ENCODE results near the gene ROR2.

The ROR2 gene

DNA sequence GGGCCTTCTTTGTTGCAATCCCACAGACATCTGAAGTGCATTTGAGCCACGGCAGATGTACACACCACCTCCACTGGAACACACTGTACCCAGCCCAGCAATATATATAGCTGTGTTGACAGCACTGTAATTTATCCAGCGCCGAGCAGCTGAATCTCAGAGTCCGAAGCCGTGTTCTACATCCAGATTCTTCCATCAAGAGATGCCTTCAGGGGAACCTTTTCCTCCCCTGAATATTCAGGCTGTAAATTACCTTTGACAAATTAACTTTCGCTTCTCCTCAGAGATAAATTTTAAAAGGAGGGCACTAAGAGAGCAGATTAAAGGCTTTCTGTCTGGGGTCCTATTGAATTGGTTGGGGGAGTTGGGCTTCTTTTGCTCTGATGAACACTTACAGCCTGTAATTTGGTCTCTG, 76.4 kb downstream of the ROR2 start:
- DNase-seq (ENCODE audit: low spot score), result no peak

DNA sequence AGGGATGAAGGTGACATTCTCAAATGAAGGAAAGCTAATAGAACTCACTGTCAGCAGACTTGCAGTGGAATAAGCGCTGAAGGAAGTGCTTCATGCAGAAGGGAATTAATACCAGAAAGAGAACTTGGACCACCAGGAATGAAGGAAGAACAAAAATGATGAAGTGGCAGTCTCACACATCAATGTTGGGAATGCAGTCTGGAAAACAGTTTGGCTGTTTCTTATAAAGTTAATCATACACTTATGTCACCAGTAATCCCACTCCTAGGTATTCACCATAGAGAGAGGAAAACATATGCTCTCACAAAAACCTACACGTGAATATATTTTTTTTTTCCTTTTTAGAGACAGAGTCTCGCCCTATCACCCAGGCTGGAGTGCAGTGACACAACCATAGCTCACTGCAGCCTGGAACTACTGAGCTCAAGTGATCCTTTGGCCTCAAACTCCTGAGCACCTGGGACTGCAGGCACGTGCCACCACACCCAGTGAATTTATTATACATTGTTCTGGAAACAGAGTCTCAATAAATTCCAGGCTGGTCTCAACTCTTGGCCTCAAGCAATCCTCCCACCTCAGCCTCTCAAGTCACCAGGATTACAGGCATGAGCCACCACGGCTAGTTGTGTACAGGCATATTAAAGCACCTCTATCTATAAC, 81.2 kb downstream of the ROR2 start:
- DNase-seq (ENCODE audit: low spot score), result no peak

DNA sequence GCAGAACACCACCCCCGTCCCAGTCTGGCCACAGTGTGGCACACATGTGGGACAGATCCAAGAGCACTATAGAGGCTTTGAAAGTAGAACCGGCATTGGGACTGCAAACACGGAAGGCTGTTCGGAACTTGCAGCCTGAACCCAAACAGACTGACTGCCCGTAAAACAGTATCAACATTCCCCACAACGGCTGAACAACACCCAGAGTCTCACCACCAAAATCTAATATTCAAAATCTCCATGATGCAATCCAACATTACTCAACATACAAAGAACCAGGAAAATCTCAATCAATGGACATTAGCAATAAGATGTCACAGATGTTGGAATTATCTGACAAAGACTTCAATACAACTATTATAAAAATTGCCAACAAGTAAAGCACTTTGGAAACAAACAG, 82.3 kb downstream of the ROR2 start:
- no peak for DNase-seq (ENCODE audit: low spot score)

DNA sequence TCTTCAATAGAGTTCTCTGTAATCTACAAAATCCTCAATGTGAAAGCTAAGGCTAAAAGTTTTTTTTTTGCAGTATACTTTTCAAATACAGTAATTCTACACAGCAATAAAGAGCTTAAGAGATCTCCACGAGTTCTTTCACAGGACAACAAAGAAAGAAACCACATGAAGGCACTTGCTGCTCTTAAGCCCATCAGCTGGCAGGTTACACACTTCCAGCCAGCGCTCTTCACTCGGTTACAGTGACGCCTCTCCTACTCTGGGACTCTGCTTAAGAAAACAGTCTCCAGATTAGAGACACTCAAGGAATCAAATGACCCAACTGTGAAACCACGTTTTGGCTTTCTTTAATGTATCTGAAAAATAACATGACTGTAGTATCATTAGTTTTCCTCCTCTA, 85.0 kb downstream of the ROR2 start:
- DNase-seq (ENCODE audit: low spot score), result no peak

GRCh38 chr9:91864380-91864779, 85.6 kb downstream of the ROR2 start:
- no peak for DNase-seq (ENCODE audit: low spot score)

DNA sequence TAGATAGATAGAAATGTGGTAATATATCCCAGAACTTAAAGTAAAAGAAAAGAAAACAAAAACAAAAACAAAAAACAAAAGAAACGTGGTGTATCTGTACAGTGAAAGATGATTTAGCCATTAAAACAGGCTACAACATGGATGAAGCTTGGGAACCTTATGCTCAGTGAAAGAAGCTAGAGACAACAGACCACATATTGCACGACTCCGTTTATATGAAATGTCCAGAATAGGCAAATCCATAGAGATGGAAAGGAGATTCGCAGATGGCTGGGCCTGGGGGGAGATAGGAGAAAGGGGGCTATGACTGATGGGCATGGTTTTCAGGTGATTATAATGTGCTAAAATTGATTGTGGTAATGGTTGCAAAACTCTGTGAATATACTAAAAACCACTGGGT, 86.6 kb downstream of the ROR2 start:
- no peak for DNase-seq (ENCODE audit: low spot score)

GRCh38 chr9:91858213-91859030, 91.6 kb downstream of the ROR2 start:
- no peak for DNase-seq (ENCODE audit: low spot score)

GRCh38 chr9:91857291-91858212, 92.5 kb downstream of the ROR2 start:
- DNase-seq (ENCODE audit: low spot score), result no peak

DNA sequence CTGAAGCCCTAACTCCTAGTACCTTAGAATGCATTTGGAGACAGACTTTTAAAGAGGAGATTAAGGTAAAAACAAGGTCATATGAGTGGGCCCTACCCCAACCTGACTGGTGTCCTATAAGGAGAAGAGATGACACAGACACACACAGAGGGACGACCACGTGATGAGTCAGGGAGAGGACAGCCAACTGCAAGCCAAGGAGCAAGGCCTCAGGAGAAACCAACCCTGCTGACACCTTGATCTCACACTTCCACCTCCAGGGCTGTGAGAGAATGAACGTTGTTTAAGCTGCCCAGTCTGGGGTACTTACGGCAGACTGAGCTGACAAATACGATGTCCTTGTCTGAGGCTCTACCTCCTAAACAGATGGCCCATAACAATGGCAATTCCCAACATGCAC, 93.6 kb downstream of the ROR2 start:
- no peak for DNase-seq (ENCODE audit: low spot score)

GRCh38 chr9:91855196-91855595, 94.8 kb downstream of the ROR2 start:
- no peak for DNase-seq (ENCODE audit: low spot score)

DNA sequence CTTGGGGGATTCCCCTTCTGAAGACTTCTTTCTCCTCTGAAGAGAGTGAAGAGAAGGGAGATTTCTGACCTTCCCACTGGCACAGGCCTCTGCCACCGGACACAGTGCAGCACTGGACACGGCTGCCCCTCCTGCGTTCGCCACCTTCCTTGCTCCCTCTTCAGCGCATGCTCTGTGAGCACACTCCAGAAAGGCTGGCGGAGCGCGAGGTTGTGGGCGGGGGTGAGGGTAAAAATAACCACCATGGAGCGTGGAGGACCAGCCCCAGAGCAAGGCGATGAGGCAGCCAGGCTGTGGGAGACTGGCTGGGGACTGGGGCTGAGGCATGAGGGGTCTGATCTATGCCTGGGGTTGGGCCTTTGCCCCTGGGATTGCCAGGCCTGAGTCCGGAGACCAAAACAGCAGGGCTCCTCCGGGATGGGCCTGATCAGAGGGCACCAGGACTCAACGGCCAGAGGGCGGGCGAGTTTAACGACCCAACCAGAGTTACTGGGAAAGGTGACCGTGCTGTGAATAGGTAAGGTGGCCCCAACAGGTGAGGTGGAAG, 97.2 kb downstream of the ROR2 start:
- DNase-seq (ENCODE audit: low spot score), result no peak

GRCh38 chr9:91849694-91850093, 100.3 kb downstream of the ROR2 start:
- DNase-seq (ENCODE audit: low spot score), result no peak

DNA sequence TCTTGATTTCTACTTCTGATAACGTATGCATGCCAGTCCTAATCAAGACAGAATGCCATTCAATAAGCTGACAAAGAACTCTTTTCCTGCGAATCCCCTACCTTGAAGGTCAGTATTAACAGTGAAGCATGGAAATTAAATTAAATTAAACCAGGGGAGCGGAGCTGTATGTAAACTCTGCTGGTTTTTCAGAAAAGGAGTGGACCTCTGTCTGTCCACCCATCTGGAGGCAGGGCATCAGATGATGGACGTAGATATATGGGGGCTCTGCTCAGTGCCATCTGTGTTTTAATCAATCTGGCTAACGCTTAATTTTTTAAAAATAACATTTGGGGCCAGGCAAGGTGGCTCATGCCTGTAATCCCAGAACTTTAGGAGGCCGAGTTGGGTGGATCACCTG, 101.9 kb downstream of the ROR2 start:
- DNase-seq (ENCODE audit: low spot score), result no peak

- no peak for DNase-seq (ENCODE audit: low spot score)
Observed at GRCh38 chr9:91847581-91848091, 102.4 kb downstream of the ROR2 start.

DNA sequence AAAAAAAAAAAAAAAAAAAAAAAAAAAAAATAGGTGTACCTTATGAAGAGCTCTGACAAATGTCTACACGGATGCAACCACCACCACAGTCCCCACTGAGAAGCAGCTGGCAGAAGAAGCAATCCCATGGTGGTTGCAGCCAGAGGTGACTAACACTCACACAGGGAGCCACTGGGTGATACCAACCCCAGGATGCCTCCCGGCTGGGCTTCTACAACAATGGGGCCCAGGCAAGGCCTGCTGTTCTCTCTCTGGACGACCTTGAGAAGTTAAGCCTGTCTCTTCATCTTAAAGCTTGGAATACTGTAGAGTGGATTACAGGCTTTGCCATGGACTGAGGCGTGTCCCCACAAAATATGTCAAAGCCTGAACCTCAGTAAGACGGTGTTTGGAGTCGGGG, 104.1 kb downstream of the ROR2 start:
- no peak for DNase-seq (ENCODE audit: low spot score)

- DNase-seq (ENCODE audit: low spot score), result no peak
Observed at GRCh38 chr9:91844701-91845291, 105.2 kb downstream of the ROR2 start.

- DNase-seq (ENCODE audit: low spot score), result no peak
Observed at GRCh38 chr9:91844190-91844589, 105.8 kb downstream of the ROR2 start.

DNA sequence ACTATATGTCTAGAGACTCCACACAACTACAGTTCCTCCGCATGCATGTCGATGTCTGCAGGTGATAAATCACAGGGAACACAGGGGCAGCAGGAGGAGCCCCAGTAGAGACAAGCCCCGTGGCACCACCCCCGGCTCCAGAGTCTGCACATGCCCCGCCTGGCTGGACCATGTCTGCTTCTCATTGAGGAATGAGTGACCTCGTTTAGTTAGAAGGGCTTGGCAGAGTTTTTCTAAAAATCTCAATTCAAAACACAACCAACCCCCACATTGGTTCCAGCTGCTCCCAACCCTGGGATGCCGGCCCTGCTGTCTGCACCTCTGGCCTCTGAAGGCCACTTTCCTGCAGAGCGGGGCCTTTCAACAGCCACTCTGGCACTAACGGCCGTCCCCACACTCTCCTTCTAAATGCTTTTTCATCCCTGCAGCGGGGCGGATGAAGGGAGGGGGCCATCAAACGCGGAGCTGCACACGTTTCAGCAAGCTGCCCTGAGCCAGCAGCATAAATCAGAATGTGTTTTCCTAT, 106.3 kb downstream of the ROR2 start:
- no peak for DNase-seq (ENCODE audit: low spot score)

DNA sequence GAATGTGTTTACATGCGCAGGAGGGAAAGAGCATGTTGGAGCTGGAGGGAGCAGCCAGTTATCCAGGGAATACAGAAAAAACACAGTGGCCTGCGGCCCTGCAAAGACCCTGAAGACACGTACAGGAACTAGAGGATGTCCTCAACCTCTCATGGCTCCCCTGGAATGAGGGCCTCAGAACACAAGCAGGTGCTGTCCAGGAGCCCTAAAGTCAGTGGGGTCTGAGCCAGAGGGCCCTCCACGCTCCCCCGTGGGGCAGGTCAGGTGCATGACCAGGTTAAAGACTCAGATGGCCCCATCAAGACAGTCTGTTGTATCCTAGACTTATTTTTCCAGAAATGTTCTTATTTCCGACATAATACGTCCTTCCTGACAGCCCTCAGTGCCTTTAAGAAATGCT, 106.9 kb downstream of the ROR2 start:
- no peak for DNase-seq (ENCODE audit: low spot score)

DNA sequence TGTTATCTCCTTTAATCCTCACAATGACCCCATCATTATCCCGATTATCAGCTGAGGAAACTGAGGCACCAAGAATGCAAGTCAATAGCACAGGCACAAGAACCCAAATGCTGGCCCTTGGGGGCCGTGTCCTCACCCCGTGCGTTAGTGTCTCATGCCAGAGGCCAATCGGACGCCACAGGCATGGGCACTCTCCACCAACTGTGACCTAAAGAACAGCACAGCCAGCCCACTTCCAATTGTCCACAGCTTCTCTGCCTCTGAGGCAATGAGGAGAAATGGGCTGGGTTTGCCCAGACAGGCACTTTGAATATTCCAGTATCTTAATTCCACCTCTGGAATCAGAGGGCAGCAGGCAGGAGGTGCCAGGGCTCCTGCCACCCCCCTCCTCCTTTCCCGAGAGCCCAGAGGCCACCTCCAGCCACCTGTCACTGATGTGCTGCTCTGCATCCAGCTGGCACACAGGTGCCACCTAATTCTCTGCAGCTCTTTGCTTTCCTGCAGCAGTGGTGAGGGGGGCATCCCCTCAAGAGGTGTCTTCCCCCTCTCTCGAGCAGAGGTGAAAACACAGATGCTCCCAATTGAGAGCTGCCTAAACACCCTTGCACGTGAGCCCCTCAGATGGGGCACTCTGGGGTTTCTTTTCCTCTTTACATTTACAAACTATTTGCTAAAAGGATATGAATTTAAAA, 107.5 kb downstream of the ROR2 start:
- DNase-seq (ENCODE audit: low spot score), result no peak

DNA sequence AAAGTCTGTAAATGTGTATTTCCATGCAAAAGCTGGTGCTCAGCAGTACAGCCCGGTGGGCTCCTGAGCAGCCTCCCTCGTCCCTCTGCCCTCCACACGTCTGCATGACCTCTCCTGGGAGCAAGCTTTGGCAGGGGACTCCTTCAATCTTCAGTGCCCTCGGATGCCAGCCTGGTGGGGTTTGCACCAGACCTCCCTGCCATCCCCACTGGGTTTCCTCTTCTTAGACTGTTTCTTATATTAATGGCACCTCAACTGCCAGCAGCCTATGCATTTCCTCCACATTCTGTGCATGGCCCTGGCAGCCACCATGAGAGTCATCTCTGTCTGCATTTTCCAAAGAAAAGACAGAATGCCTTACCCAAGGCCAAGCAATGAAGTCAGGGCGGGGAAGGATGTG, 108.4 kb downstream of the ROR2 start:
- no peak for DNase-seq (ENCODE audit: low spot score)

All from HuH-7 (cell line).